Measurements from ENCODE around the gene STAMBP. TPM values are rescaled to one million over a fixed set of nuclear protein-coding genes. Genes with fewer than 3 reads are reported as not detected.

Gene STAMBP
- polyA plus RNA-seq, 1 donor (not counting 4 experiments of a cell fraction or from before 2014, with no cell fraction given) = 95.4 TPM

- H3K27me3 ChIP-seq (ENCODE audit: control insufficient read depth, extremely low read depth, insufficient read depth, low read length) = no peaks in the 10 kb centered on the region
- no peak for TF ChIP-seq EZH2 (IDR thresholded peaks at IDR 0.05; ENCODE audit: low read length)
- TF ChIP-seq CTCF (optimal IDR thresholded peaks at IDR 0.05 in 1 of 3, IDR thresholded peaks at IDR 0.05 in 1 of 3, conservative IDR thresholded peaks at IDR 0.05 in 1 of 3; ENCODE audit: extremely low read depth in 1 of 3, insufficient read depth in 2 of 3, low read length in 3 of 3) = peak; percentile 56 to 78 (median 65)
- DNase-seq (ENCODE audit: low read depth, low spot score) (no peak), FAIRE-seq (no peak)
- H3K9ac ChIP-seq (ENCODE audit: control insufficient read depth, extremely low read depth, insufficient read depth, low read length) = no peak overlapping the region
- no peaks in the 10 kb centered on the region for H3K79me2 ChIP-seq (ENCODE audit: control insufficient read depth, insufficient read depth, low read length)
- peaks cover 17% of the 10 kb centered on the region for H3K4me1 ChIP-seq (ENCODE audit: control insufficient read depth, extremely low read depth, insufficient read depth, low read length)
- no peak overlapping the region for H2AFZ ChIP-seq (ENCODE audit: control insufficient read depth, low read length)
- H3K4me3 ChIP-seq (ENCODE audit: control insufficient read depth in 2 of 3, extremely low read depth in 1 of 3, insufficient read depth in 2 of 3, low read depth in 1 of 3, low read length in 3 of 3) = no peak overlapping the region
- H3K36me3 ChIP-seq (ENCODE audit: control insufficient read depth in 2 of 2, extremely low read depth in 1 of 2, insufficient read depth in 2 of 2, low read length in 2 of 2) = peaks cover 39 to 65% of the 10 kb centered on the region in 2 experiments
- no peaks in the 10 kb centered on the region for H3K9me3 ChIP-seq (ENCODE audit: control insufficient read depth, low read depth, low read length)
- no peaks in the 10 kb centered on the region for H4K20me1 ChIP-seq (ENCODE audit: control insufficient read depth, extremely low read depth, insufficient read depth, low read length)
- H3K4me2 ChIP-seq (ENCODE audit: control insufficient read depth, extremely low read depth, insufficient read depth, low read depth, low read length) = no peak overlapping the region
- H3K27ac ChIP-seq (ENCODE audit: control insufficient read depth, insufficient read depth, low read length) = no peak overlapping the region
- H3K9me1 ChIP-seq (ENCODE audit: control insufficient read depth, extremely low read depth, insufficient read depth, low read length) = no peaks in the 10 kb centered on the region
- dilution Hi-C loops (cut with MboI; ENCODE audit: extremely low pct_ligation_motif_present, low sequenced_read_pairs) = no loop called here
Observed at GRCh38 chr2:73851274-73851673, 22.5 kb downstream of the STAMBP start.

- FAIRE-seq = peak; percentile 75
- dilution Hi-C loops (cut with MboI; ENCODE audit: extremely low pct_ligation_motif_present, low sequenced_read_pairs) = no loop called here
- TF ChIP-seq EZH2 (IDR thresholded peaks at IDR 0.05; ENCODE audit: low read length) = no peak
- TF ChIP-seq CTCF (optimal IDR thresholded peaks at IDR 0.05 in 1 of 3, IDR thresholded peaks at IDR 0.05 in 1 of 3, conservative IDR thresholded peaks at IDR 0.05 in 1 of 3; ENCODE audit: extremely low read depth in 1 of 3, insufficient read depth in 2 of 3, low read length in 3 of 3) = no peak
Observed at GRCh38 chr2:73852020-73852419, 23.3 kb downstream of the STAMBP start.

More at GRCh38 chr2:73852020-73852419, 23.3 kb downstream of the STAMBP start:
- Histone ChIP-seq H3K9me1 (ENCODE audit: control insufficient read depth, extremely low read depth, insufficient read depth, low read length) (no peaks in the 10 kb centered on the region), H3K4me2 (ENCODE audit: control insufficient read depth, extremely low read depth, insufficient read depth, low read depth, low read length) (peak overlapping the region; percentile 17), H3K4me3 (ENCODE audit: control insufficient read depth in 2 of 3, extremely low read depth in 1 of 3, insufficient read depth in 2 of 3, low read depth in 1 of 3, low read length in 3 of 3) (no peak overlapping the region), H3K27me3 (ENCODE audit: control insufficient read depth, extremely low read depth, insufficient read depth, low read length) (no peaks in the 10 kb centered on the region), H3K9me3 (ENCODE audit: control insufficient read depth, low read depth, low read length) (no peaks in the 10 kb centered on the region), H4K20me1 (ENCODE audit: control insufficient read depth, extremely low read depth, insufficient read depth, low read length) (no peaks in the 10 kb centered on the region), H3K9ac (ENCODE audit: control insufficient read depth, extremely low read depth, insufficient read depth, low read length) (no peak overlapping the region), H3K27ac (ENCODE audit: control insufficient read depth, insufficient read depth, low read length) (no peak overlapping the region), H3K36me3 (ENCODE audit: control insufficient read depth in 2 of 2, extremely low read depth in 1 of 2, insufficient read depth in 2 of 2, low read length in 2 of 2) (peaks cover 44 to 66% of the 10 kb centered on the region in 2 experiments), H3K4me1 (ENCODE audit: control insufficient read depth, extremely low read depth, insufficient read depth, low read length) (peaks cover 17% of the 10 kb centered on the region), H2AFZ (ENCODE audit: control insufficient read depth, low read length) (no peak overlapping the region), H3K79me2 (ENCODE audit: control insufficient read depth, insufficient read depth, low read length) (no peaks in the 10 kb centered on the region)
- no peak for DNase-seq (ENCODE audit: low read depth, low spot score)
